CD8-positive, alpha-beta memory T cell (primary cell): Measurements from ENCODE around the gene IGHMBP2. TPM values are rescaled to one million over a fixed set of nuclear protein-coding genes. Genes with fewer than 3 reads are reported as not detected.

Experiments
- CTCF ChIA-PET: fragments of 350-600 bp; sonication (Branson Sonifier 250); formaldehyde crosslinking; loops from one replicate; lab custom pipeline; 2021; ENCODE audit warnings: antibody characterized with exemption; lab: Charles Lee
- POLR2A ChIA-PET: fragments of 350-600 bp; sonication (Branson Sonifier 250); formaldehyde crosslinking; loops from one replicate; lab custom pipeline; 2021; ENCODE audit warnings: antibody characterized with exemption; lab: Charles Lee
- DNase-seq, 5 donors: peaks; one replicate each; pipeline versions ENCODE4 v3.0.0 to v3.0.0-alpha.2; 2020 to 2022; ENCODE audit warnings: mixed read lengths in 1 of 5
- H3K27ac ChIP-seq: one replicate; pipeline ENCODE4 v1.7.0; 2013; ENCODE audit warnings: low read depth, mild to moderate bottlenecking, low read length, moderate library complexity
- H3K27me3 ChIP-seq: 2 replicates; pipeline ENCODE4 v1.7.0; 2013; ENCODE audit warnings: low read length, mild to moderate bottlenecking; ENCODE audit not compliant: insufficient read depth, poor library complexity, severe bottlenecking
- H3K36me3 ChIP-seq: 2 replicates; pipeline ENCODE4 v1.7.0; 2013; ENCODE audit warnings: mild to moderate bottlenecking, low read length, moderate library complexity; ENCODE audit not compliant: insufficient read depth
- H3K4me1 ChIP-seq: 2 replicates; pipeline ENCODE4 v1.7.0; 2013; ENCODE audit warnings: mild to moderate bottlenecking, low read length, moderate library complexity; ENCODE audit not compliant: insufficient read depth
- H3K4me3 ChIP-seq: 2 replicates; pipeline ENCODE4 v1.7.0; 2013; ENCODE audit warnings: mild to moderate bottlenecking, low read length
- H3K9me3 ChIP-seq: 2 replicates; pipeline ENCODE4 v1.7.0; 2013; ENCODE audit warnings: mild to moderate bottlenecking, low read length
- H3K27ac Mint-ChIP-seq, 8 donors: one replicate each; pipeline ENCODE4 v1.8.0; 2020 to 2021; ENCODE audit warnings: mixed read lengths in 8 of 8, mild to moderate bottlenecking in 6 of 8, inconsistent platforms in 3 of 8, moderate library complexity in 3 of 8
- H3K27me3 Mint-ChIP-seq, 2 donors: one replicate each; pipeline ENCODE4 v1.8.0; 2020 to 2021; ENCODE audit warnings: mixed read lengths in 2 of 2, mild to moderate bottlenecking in 1 of 2, moderate library complexity in 1 of 2
- H3K36me3 Mint-ChIP-seq, 3 donors: one replicate each; pipeline ENCODE4 v1.8.0; 2020 to 2021; ENCODE audit warnings: mixed read lengths in 3 of 3, inconsistent platforms in 1 of 3, mild to moderate bottlenecking in 1 of 3
- H3K4me1 Mint-ChIP-seq, 3 donors: one replicate each; pipeline ENCODE4 v1.8.0; 2020 to 2021; ENCODE audit warnings: mixed read lengths in 3 of 3, inconsistent platforms in 1 of 3, mild to moderate bottlenecking in 1 of 3
- H3K4me3 Mint-ChIP-seq, 7 donors: one replicate each; pipeline ENCODE4 v1.8.0; 2020 to 2021; ENCODE audit warnings: mixed read lengths in 7 of 7, mild to moderate bottlenecking in 6 of 7, moderate library complexity in 4 of 7, inconsistent platforms in 2 of 7
- H3K9me3 Mint-ChIP-seq, 5 donors: one replicate each; pipeline ENCODE4 v1.8.0; 2020 to 2022; ENCODE audit warnings: mixed read lengths in 5 of 5, mild to moderate bottlenecking in 3 of 5, moderate library complexity in 2 of 5, inconsistent platforms in 1 of 5
- polyA plus RNA-seq: library from polyadenylated mRNA; unstranded; fragments of 300-500 nt; fragmentation: Illumina TruSeq; gene quantifications from one replicate; pipeline ENCODE4 v1.2.3, GENCODE V29; 2021
- total RNA-seq, 2 experiments: library from RNA; stranded (reverse); gene quantifications; one replicate each; pipeline ENCODE4 v1.2.3, GENCODE V29; 2021

Gene IGHMBP2
- total and polyA plus RNA-seq, 3 experiments from 2014 or later = 9.9 to 27.8 (median 25.7) TPM

DNA sequence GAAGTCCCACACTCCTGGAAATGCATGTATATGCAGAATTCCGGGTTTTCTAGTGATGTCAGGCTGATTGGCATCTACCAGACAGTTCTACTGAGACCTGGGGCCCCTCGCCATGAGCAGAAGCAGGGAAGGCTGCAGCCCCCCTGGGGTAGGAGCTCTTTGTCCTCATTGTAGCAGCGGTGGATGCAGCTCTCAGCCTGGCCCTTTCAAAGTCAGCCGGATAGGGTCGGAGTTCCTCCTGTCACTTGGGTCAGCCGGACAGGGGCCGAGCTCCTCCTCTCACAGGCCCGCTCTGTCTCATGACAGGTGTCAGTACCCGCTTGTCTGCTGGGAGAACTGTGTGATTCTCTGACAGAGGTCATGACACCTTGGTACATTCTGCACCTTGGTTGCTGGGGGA, 47.1 kb downstream of the IGHMBP2 start:
- peak overlapping the region in 1 of 8 donors; percentile 52 for H3K27ac Mint-ChIP-seq
- no peak for DNase-seq
- H3K9me3 Mint-ChIP-seq = no peaks in the 10 kb centered on the region
- no peak overlapping the region for H3K27ac ChIP-seq
- no peaks in the 10 kb centered on the region for H3K9me3 ChIP-seq
- ChIA-PET POLR2A (no interaction called here), CTCF (no interaction called here)
- H3K36me3 ChIP-seq = no peaks in the 10 kb centered on the region
- peaks cover 0 to 5% (median 0%) of the 10 kb centered on the region in 3 donors for H3K4me1 Mint-ChIP-seq
- no peaks in the 10 kb centered on the region for H3K4me1 ChIP-seq
- H3K36me3 Mint-ChIP-seq = no peaks in the 10 kb centered on the region
- no peak overlapping the region for H3K4me3 Mint-ChIP-seq
- no peak overlapping the region for H3K4me3 ChIP-seq
- peaks cover 0 to 4% of the 10 kb centered on the region in 2 donors for H3K27me3 Mint-ChIP-seq
- no peaks in the 10 kb centered on the region for H3K27me3 ChIP-seq

DNA sequence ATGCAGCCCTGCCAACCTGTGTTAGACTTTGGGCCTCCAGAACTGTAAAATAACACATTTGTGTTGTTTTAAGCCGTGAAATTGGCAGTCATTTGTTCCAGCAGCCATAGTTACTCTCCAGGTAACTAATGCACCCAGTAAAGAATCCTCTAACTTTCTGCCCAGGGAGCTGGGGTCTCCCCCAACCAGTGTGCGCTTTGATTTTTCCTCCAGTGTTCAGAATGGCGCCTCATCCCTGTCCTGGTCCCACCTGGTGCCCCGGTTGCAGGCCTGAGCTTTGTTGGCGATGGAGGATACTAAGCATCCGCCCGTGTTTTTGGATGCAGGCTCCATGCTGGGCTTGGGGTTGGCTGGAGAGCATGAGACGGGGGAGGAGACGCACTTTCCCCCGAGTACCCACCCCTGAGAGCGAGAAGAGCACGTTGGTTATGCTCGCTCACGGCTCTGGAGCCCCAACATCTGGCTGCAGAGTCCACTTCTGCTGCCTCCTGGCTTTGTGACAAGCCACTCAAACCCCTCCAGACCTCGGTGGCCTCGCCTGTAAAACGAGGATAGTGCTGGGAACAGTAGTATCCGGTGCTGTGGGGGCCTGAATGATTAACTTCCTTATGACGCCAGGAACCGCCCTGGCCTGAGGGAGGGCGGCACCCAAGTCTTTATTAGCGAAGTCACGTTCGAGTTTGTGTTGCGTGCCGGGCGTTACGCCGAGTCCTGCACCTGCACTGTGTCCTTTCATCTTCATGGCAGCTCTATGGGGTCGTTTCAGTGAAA, 51.3 kb downstream of the IGHMBP2 start:
- H3K36me3 ChIP-seq = no peaks in the 10 kb centered on the region
- H3K27me3 ChIP-seq = no peaks in the 10 kb centered on the region
- peak overlapping the region in 1 of 7 donors; percentile 17 for H3K4me3 Mint-ChIP-seq
- no peaks in the 10 kb centered on the region for H3K36me3 Mint-ChIP-seq
- H3K4me1 Mint-ChIP-seq = peaks cover 0 to 5% (median 0%) of the 10 kb centered on the region in 3 donors
- H3K4me1 ChIP-seq = no peaks in the 10 kb centered on the region
- H3K27ac Mint-ChIP-seq = peak overlapping the region in 1 of 8 donors; percentile 76
- no peaks in the 10 kb centered on the region for H3K9me3 ChIP-seq
- no peak overlapping the region for H3K27ac ChIP-seq
- ChIA-PET CTCF (no interaction called here), POLR2A (no interaction called here)
- peaks cover 0 to 6% of the 10 kb centered on the region in 2 donors for H3K27me3 Mint-ChIP-seq
- no peak overlapping the region for H3K4me3 ChIP-seq
- H3K9me3 Mint-ChIP-seq = no peaks in the 10 kb centered on the region
- DNase-seq = no peak

DNA sequence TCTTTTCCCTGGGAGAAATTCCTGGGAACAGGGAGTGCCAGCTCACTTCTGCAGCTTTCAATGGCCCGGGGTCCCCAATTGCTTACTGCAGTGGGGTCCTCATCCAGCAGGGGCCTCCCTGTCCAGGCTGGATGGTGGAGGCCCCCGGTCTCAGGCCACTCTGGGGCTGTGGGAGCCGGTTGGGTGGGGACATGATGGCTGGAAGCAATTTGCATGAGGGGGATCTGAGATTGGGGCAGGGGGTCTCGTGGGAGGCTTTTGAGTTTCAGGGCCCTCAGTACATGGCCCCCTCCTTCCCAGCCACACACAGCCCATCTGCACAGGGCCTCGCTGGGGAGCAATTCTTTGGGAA, 51.9 kb downstream of the IGHMBP2 start:
- H3K27me3 Mint-ChIP-seq = peaks cover 0 to 6% of the 10 kb centered on the region in 2 donors
- H3K4me3 Mint-ChIP-seq = peak overlapping the region in 1 of 7 donors; percentile 17
- ChIA-PET CTCF (no interaction called here), POLR2A (no interaction called here)
- H3K27ac ChIP-seq = no peak overlapping the region
- H3K9me3 Mint-ChIP-seq = no peaks in the 10 kb centered on the region
- H3K36me3 Mint-ChIP-seq = no peaks in the 10 kb centered on the region
- H3K4me3 ChIP-seq = no peak overlapping the region
- no peaks in the 10 kb centered on the region for H3K9me3 ChIP-seq
- no peaks in the 10 kb centered on the region for H3K36me3 ChIP-seq
- H3K27me3 ChIP-seq = no peaks in the 10 kb centered on the region
- no peaks in the 10 kb centered on the region for H3K4me1 ChIP-seq
- peaks cover 0 to 5% (median 0%) of the 10 kb centered on the region in 3 donors for H3K4me1 Mint-ChIP-seq
- no peak for DNase-seq
- no peak overlapping the region for H3K27ac Mint-ChIP-seq

DNA sequence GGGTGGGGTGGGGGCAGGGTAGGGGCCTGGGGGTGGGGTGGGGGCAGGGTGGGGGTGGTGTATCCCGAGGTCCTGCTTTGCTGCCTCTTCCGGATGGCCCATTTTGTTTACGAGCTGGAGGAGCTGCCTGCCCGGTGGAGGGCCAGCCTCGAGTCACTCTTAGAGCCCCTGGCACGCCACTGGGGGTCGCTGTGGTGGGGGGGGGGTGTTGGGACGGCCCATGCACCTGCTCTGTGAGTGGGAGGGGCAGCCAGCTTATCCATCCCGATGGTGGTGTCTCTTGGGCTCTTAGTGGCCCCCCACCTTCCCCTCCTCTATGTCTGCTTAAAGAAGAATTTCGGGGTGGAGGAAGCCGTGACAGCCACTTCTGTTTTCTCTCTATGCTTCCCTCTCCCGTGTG, 52.5 kb downstream of the IGHMBP2 start:
- no peaks in the 10 kb centered on the region for H3K36me3 Mint-ChIP-seq
- no peaks in the 10 kb centered on the region for H3K4me1 ChIP-seq
- no peaks in the 10 kb centered on the region for H3K27me3 ChIP-seq
- no peaks in the 10 kb centered on the region for H3K9me3 Mint-ChIP-seq
- no peak overlapping the region for H3K27ac Mint-ChIP-seq
- POLR2A ChIA-PET = no interaction called here
- CTCF ChIA-PET = no interaction called here
- H3K4me3 ChIP-seq = no peak overlapping the region
- DNase-seq = peak in 2 of 5 donors; percentile 14 to 22
- no peaks in the 10 kb centered on the region for H3K9me3 ChIP-seq
- peaks cover 0 to 6% of the 10 kb centered on the region in 2 donors for H3K27me3 Mint-ChIP-seq
- peaks cover 0 to 5% (median 0%) of the 10 kb centered on the region in 3 donors for H3K4me1 Mint-ChIP-seq
- no peak overlapping the region for H3K27ac ChIP-seq
- H3K4me3 Mint-ChIP-seq = no peak overlapping the region
- H3K36me3 ChIP-seq = no peaks in the 10 kb centered on the region

DNA sequence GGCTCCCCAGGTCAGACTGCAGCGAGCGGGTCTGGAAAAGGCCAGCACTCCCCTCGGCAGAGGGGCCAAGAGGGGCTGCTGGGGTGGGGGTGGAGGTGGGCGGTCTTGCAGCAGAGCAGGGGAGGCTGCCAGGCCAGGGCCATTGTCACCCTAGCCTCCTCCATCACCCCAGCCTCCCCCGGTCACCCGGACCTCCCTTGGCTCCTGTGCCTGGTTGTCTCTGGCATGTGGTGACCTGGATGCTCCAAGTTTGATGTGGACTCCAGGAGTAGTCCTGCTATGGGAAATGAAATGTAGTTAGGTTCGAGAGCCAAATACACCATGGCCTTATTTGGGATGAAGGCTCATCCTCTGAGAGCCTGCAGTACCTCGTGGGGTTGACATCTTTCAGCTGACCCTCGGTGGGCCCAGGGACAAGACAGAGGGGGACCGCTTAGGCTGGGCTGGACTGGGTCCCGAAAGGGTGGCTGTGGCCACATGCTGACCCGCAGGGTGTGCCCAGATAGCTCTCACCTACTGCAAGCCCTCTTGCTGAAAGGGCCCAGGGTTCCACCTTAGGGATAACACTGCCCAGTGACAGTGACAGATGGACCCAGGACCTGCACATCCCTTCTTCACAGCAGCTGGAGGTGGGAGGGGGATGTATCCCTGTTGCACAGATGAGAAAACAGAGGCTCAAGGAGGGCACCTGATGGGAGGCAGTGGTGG, 53.0 kb downstream of the IGHMBP2 start:
- DNase-seq = no peak
- POLR2A ChIA-PET = no interaction called here

DNA sequence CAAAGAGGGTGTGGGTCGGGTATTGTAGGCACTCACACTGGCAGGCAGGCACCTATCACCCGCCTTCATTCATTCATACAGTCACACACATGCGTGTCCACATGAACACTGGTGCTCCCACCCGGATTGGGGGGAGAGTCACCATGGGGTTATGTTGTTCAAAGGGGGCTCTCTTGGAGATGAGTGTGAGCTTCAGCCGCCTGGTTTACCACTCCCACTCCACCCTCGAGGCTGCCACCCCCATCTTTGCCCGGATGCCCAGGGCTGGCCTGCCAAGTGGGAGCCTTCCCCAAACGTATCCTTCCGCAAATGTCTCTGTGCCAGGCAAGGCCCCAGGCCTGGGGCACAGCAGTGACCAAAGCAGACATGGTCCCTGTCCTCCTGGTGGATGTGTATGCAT, 54.5 kb downstream of the IGHMBP2 start:
- no peak overlapping the region for H3K27ac ChIP-seq
- ChIA-PET CTCF (no interaction called here), POLR2A (no interaction called here)
- H3K4me1 ChIP-seq = no peaks in the 10 kb centered on the region
- peaks cover 0 to 6% of the 10 kb centered on the region in 2 donors for H3K27me3 Mint-ChIP-seq
- H3K9me3 ChIP-seq = no peaks in the 10 kb centered on the region
- H3K27ac Mint-ChIP-seq = no peak overlapping the region
- no peaks in the 10 kb centered on the region for H3K36me3 ChIP-seq
- H3K4me3 ChIP-seq = no peak overlapping the region
- no peaks in the 10 kb centered on the region for H3K27me3 ChIP-seq
- H3K36me3 Mint-ChIP-seq = no peaks in the 10 kb centered on the region
- peaks cover 2 to 13% (median 7%) of the 10 kb centered on the region in 3 donors for H3K4me1 Mint-ChIP-seq
- DNase-seq = no peak
- H3K4me3 Mint-ChIP-seq = no peak overlapping the region
- H3K9me3 Mint-ChIP-seq = no peaks in the 10 kb centered on the region

More for the DNA sequence above, 53.0 kb downstream of the IGHMBP2 start:
- Histone ChIP-seq H3K4me3 (no peak overlapping the region), H3K9me3 (no peaks in the 10 kb centered on the region), H3K36me3 (no peaks in the 10 kb centered on the region), H3K27me3 (no peaks in the 10 kb centered on the region), H3K27ac (no peak overlapping the region), H3K4me1 (no peaks in the 10 kb centered on the region)
- H3K4me1 Mint-ChIP-seq = peaks cover 0 to 5% (median 0%) of the 10 kb centered on the region in 3 donors
- no peak overlapping the region for H3K4me3 Mint-ChIP-seq
- H3K27me3 Mint-ChIP-seq = peaks cover 0 to 6% of the 10 kb centered on the region in 2 donors
- H3K36me3 Mint-ChIP-seq = no peaks in the 10 kb centered on the region
- H3K27ac Mint-ChIP-seq = no peak overlapping the region
- H3K9me3 Mint-ChIP-seq = no peaks in the 10 kb centered on the region
- CTCF ChIA-PET = no interaction called here

DNA sequence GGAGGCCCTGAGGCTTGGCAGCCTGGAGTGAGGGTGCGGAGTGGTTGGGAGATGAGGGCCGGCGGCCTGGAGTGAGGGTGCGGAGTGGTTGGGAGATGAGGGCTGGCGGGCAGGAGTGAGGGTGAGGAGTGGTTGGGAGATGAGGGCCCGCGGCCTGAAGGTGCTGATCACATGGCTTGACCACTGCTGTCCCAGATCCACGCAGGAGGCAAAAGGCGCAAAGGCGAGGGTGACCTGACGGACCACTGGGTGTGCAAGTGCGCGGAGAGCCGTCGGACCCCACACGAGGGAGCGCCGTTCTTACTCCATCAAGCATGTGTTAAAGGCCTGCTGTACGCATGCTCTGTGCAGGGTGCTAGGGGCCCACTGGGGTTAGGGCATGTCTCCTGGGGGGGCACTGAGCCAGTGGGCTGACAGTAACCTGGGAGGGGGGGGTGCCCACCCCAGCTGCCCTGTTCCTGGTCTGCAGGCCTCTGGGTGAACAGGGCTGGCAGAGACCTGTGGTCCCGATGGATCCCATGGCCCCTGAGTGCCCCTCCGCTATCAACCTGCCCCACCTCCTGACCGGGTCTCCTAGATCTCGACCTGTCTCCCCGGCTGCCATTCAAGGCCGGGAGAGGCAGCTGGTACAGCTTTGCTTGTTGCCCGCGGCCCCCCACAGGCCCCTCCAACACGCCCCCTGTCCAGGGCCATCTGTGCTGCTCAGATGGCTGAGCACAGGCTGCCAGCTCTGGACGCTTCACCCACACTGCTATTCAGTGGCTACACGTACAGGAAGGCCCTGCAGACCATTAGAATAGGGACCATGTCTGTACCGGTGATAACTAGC, 56.0 kb downstream of the IGHMBP2 start:
- H3K27ac ChIP-seq = no peak overlapping the region
- H3K9me3 Mint-ChIP-seq = peaks cover 0 to 3% (median 0%) of the 10 kb centered on the region in 5 donors
- peaks cover 2 to 18% (median 7%) of the 10 kb centered on the region in 3 donors for H3K4me1 Mint-ChIP-seq
- H3K4me3 Mint-ChIP-seq = no peak overlapping the region
- no peak for DNase-seq
- peaks cover 0 to 6% of the 10 kb centered on the region in 2 donors for H3K27me3 Mint-ChIP-seq
- H3K9me3 ChIP-seq = no peaks in the 10 kb centered on the region
- no peaks in the 10 kb centered on the region for H3K27me3 ChIP-seq
- H3K27ac Mint-ChIP-seq = no peak overlapping the region
- POLR2A ChIA-PET = no interaction called here
- CTCF ChIA-PET = no interaction called here
- no peaks in the 10 kb centered on the region for H3K36me3 ChIP-seq
- H3K4me3 ChIP-seq = no peak overlapping the region
- no peaks in the 10 kb centered on the region for H3K4me1 ChIP-seq
- H3K36me3 Mint-ChIP-seq = no peaks in the 10 kb centered on the region
